WTC11 (cell line): ENCODE measurements around the gene RPL10. TPM values are rescaled to one million over a fixed set of nuclear protein-coding genes. Genes with fewer than 3 reads are reported as not detected.

Source experiments
- ATAC-seq: fragments of 200-7000 bp; cut with Tn5 transposase; 2 replicates; pipeline ENCODE4 v1.10.0; 2021; ENCODE audit warnings: mild to moderate bottlenecking, moderate library complexity
- CTCF ChIA-PET: fragments of 300-600 bp; sonication (Branson Sonifier 250); formaldehyde crosslinking; loops from one replicate; lab custom pipeline; 2021; ENCODE audit warnings: antibody characterized with exemption; lab: Charles Lee
- POLR2A ChIA-PET: fragments of 350-600 bp; sonication (Branson Sonifier 250); formaldehyde crosslinking; loops from one replicate; lab custom pipeline; 2021; ENCODE audit warnings: antibody characterized with exemption; lab: Charles Lee
- DNase-seq: peaks from one replicate; pipeline ENCODE4 v3.0.0; 2021; ENCODE audit warnings: low spot score
- H3K27ac Mint-ChIP-seq: 2 replicates; pipeline ENCODE4 v1.8.0; 2021; ENCODE audit warnings: mixed read lengths
- H3K27me3 Mint-ChIP-seq: 2 replicates; pipeline ENCODE4 v1.8.0; 2021; ENCODE audit warnings: low read depth, mild to moderate bottlenecking, moderate library complexity, mixed read lengths
- H3K36me3 Mint-ChIP-seq: 2 replicates; pipeline ENCODE4 v1.8.0; 2021; ENCODE audit warnings: mixed read lengths
- H3K4me1 Mint-ChIP-seq: 2 replicates; pipeline ENCODE4 v1.8.0; 2022; ENCODE audit warnings: mixed read lengths
- H3K4me3 Mint-ChIP-seq: 2 replicates; pipeline ENCODE4 v1.8.0; 2021; ENCODE audit warnings: mild to moderate bottlenecking, moderate library complexity, mixed read lengths
- H3K9me3 Mint-ChIP-seq: 2 replicates; pipeline ENCODE4 v1.8.0; 2021; ENCODE audit warnings: mixed read lengths
- ATF1 ChIP-seq: sonication (generic); formaldehyde crosslinking; IDR thresholded peaks from 2 replicates; pipeline ENCODE4 v1.8.1; 2023; ENCODE audit warnings: mild to moderate bottlenecking, moderate library complexity, missing genetic modification reagents
- ATF2 ChIP-seq: sonication (generic); formaldehyde crosslinking; IDR thresholded peaks from 2 replicates; pipeline ENCODE4 v1.8.1; 2022; ENCODE audit warnings: low read depth, missing genetic modification reagents, borderline replicate concordance
- HMGA2 ChIP-seq: fragments of 250-450 bp; sonication (Bioruptor Pico); IDR thresholded peaks from 2 replicates; pipeline ENCODE4 v1.4.0; 2021; ENCODE audit warnings: mild to moderate bottlenecking, moderate library complexity
- HMGXB4 ChIP-seq: sonication (generic); formaldehyde crosslinking; IDR thresholded peaks from 2 replicates; pipeline ENCODE4 v1.8.1; 2023; ENCODE audit warnings: mild to moderate bottlenecking, moderate library complexity, missing genetic modification reagents
- JAZF1 ChIP-seq: fragments of 250-450 bp; sonication (Bioruptor Pico); IDR thresholded peaks from 2 replicates; pipeline ENCODE4 v1.9.0; 2021; ENCODE audit warnings: moderate library complexity, mild to moderate bottlenecking, inconsistent platforms
- MAX ChIP-seq: sonication (generic); formaldehyde crosslinking; IDR thresholded peaks from 2 replicates; pipeline ENCODE4 v1.8.0; 2022; ENCODE audit warnings: mild to moderate bottlenecking, missing genetic modification reagents
- NFATC4 ChIP-seq: fragments of 250-450 bp; sonication (Bioruptor Pico); IDR thresholded peaks from 2 replicates; pipeline ENCODE4 v1.9.0; 2021; ENCODE audit warnings: mild to moderate bottlenecking
- NFE2L1 ChIP-seq: sonication (generic); formaldehyde crosslinking; IDR thresholded peaks from 2 replicates; pipeline ENCODE4 v1.8.1; 2023; ENCODE audit warnings: missing genetic modification reagents
- NFYB ChIP-seq: sonication (generic); formaldehyde crosslinking; conservative IDR thresholded peaks from 2 replicates; pipeline ENCODE4 v1.8.0; 2022; ENCODE audit warnings: low read depth, missing genetic modification reagents
- OVOL2 ChIP-seq: fragments of 250-450 bp; sonication (Bioruptor Pico); IDR thresholded peaks from 2 replicates; pipeline ENCODE4 v1.9.0; 2021; ENCODE audit warnings: mild to moderate bottlenecking, borderline replicate concordance
- PRDM15 ChIP-seq: sonication (generic); formaldehyde crosslinking; IDR thresholded peaks from 2 replicates; pipeline ENCODE4 v1.8.0; 2022; ENCODE audit warnings: missing genetic modification reagents
- RELA ChIP-seq: sonication (generic); formaldehyde crosslinking; IDR thresholded peaks from 2 replicates; pipeline ENCODE4 v1.8.1; 2022; ENCODE audit warnings: missing genetic modification reagents, mild to moderate bottlenecking, borderline replicate concordance
- SMAD4 ChIP-seq: sonication (generic); formaldehyde crosslinking; IDR thresholded peaks from 2 replicates; pipeline ENCODE4 v1.8.0; 2022; ENCODE audit warnings: mild to moderate bottlenecking, missing genetic modification reagents
- TP53 ChIP-seq: sonication (generic); formaldehyde crosslinking; IDR thresholded peaks from 2 replicates; pipeline ENCODE4 v1.8.1; 2023; ENCODE audit warnings: mild to moderate bottlenecking, missing genetic modification reagents
- USF2 ChIP-seq: sonication (generic); formaldehyde crosslinking; IDR thresholded peaks from 2 replicates; pipeline ENCODE4 v1.8.1; 2023; ENCODE audit warnings: mild to moderate bottlenecking, missing genetic modification reagents, moderate library complexity
- total RNA-seq: library from RNA; stranded (reverse); gene quantifications from 3 replicates; pipeline ENCODE4 v1.2.3, GENCODE V29; 2021

RPL10 gene
- total RNA-seq, 1 experiment from 2014 or later = 2,241 TPM

- TF ChIP-seq NFATC4 (no peak), TP53 (CRISPR knock-in tag) (no peak), MAX (CRISPR knock-in tag) (no peak), PRDM15 (CRISPR knock-in tag) (no peak), RELA (CRISPR knock-in tag) (no peak), OVOL2 (no peak), SMAD4 (CRISPR knock-in tag) (no peak), NFE2L1 (CRISPR knock-in tag) (no peak), NFYB (CRISPR knock-in tag) (no peak), HMGXB4 (CRISPR knock-in tag) (no peak)
- TF ChIP-seq, all 79 proteins: peak for 0
Measured at GRCh38 chrX:154376774-154377173, 21.4 kb upstream of the RPL10 start (continued).

GRCh38 chrX:154378059-154378798, 19.9 kb upstream of the RPL10 start:
- no peak for ATAC-seq
- Mint-ChIP-seq H3K27ac (peak overlapping the region; percentile 76), H3K4me1 (peaks cover 20% of the 10 kb centered on the region), H3K27me3 (peaks cover 8% of the 10 kb centered on the region), H3K36me3 (peaks cover 9% of the 10 kb centered on the region), H3K9me3 (no peaks in the 10 kb centered on the region), H3K4me3 (peak overlapping the region; percentile 62)
- ChIA-PET POLR2A (interaction anchor here (1.0 to 3.3 kb wide), 5 partner anchors 7 to 31 kb away, joined by 3 to 13 read pairs (median 5); partner anchors contain the start of genes DNASE1L1 and RPL10), CTCF (no interaction called here)
- DNase-seq = peak; percentile 29
- TF ChIP-seq ATF1 (no peak), ATF2 (CRISPR knock-in tag) (no peak), JAZF1 (CRISPR knock-in tag) (no peak), HMGA2 (CRISPR knock-in tag) (no peak), USF2 (CRISPR knock-in tag) (no peak), NFE2L1 (CRISPR knock-in tag) (peak; percentile 55; the same call in 1 of the 2 replicates), PRDM15 (CRISPR knock-in tag) (no peak)
